ENCODE results near the gene MYEOV.

MYEOV gene

GRCh38 chr11:69300120-69301060, 6.4 kb downstream of the MYEOV start:
- no peak for FAIRE-seq

GRCh38 chr11:69301081-69301454, 7.1 kb downstream of the MYEOV start:
- FAIRE-seq (no peak), DNase-seq (ENCODE audit: extremely low spot score, insufficient read length, low read depth) (no peak)

More at GRCh38 chr11:69300120-69301060, 6.4 kb downstream of the MYEOV start:
- no peak for DNase-seq (ENCODE audit: extremely low spot score, insufficient read length, low read depth)

DNA sequence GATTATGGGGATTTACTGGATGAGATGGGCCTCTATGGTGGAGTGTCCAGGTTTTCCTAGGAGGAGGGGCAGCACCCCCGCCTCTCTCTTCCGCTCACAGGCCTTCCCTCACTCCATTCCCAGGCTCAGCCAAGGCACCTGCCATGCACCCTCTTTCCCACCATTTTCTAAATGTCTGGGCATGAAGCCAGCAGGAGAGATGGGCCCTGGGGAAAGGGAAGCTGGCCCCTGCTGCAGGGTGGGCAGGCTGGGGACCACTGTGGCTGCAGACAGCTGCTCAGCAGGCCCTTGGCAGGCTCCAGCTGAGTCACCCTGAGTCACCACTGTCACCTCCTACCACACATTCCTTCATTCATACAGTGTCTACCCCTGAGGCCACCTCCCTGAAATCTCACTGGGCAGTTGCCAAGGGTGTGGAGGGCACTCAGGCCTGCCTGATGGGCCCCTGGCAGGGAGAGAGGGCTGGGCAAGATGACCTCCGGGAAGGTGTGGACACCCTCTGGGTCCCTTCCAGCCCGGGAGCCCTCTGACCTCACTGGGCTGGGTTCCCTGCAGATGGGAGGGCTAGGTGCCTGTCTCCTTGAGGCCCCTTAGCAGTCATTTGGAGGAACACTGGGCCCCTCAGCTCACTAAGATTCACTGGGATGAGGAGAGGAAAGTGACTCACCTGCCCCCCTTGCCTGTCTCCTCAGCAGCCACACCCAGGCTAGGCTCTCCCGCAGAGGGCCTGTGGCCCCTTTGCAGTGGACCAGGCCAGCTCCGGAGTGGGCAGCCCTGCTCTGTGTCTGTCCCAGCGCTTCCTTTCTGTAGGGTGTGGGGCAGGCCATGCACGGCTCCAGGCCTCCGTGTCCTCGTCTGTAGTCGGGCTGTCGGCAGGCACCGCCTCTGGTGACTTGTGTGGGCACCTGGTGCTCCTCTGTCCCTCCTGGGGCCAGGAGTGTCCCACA, 7.8 kb downstream of the MYEOV start:
- DNase-seq (ENCODE audit: extremely low spot score, insufficient read length, low read depth) (no peak), FAIRE-seq (no peak)

DNA sequence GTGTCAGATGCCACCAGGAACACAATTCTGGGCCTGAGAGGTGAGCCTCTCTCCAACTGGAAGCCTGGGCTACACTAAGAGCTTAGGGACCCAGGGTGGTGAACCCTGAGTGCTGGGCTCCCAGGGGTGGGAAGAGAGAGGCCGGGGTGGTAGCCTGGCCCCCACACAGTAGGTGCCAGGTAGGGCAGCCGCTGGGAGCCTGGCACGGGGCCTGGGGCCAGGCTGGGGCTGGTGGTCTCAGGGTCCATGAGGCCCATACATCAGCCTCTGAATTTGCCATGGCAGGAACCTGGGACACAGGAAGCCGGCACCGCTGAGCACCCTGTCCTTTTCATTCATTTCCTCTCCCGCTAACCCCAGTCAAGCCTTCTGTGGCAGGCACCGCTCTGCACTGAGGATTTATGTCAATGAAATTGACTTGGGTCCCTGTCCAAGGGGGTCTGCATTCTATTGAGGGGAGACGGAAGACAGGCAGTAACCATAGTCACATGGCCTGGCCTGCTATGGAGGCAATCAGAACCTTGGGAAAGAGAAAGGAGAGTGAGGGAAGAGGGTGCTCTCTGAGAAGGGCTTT, 8.6 kb downstream of the MYEOV start:
- FAIRE-seq: no peak

GRCh38 chr11:69303427-69303826, 9.5 kb downstream of the MYEOV start:
- DNase-seq (ENCODE audit: extremely low spot score, insufficient read length, low read depth) (no peak), FAIRE-seq (no peak)

More for the DNA sequence above, 8.6 kb downstream of the MYEOV start:
- DNase-seq (ENCODE audit: extremely low spot score, insufficient read length, low read depth): no peak

GRCh38 chr11:69304258-69304657, 10.3 kb downstream of the MYEOV start:
- FAIRE-seq (no peak), DNase-seq (ENCODE audit: extremely low spot score, insufficient read length, low read depth) (no peak)

GRCh38 chr11:69304686-69305085, 10.7 kb downstream of the MYEOV start:
- no peak for DNase-seq (ENCODE audit: extremely low spot score, insufficient read length, low read depth)

GRCh38 chr11:69305885-69306540, 12.1 kb downstream of the MYEOV start:
- no peak for FAIRE-seq
- DNase-seq (ENCODE audit: extremely low spot score, insufficient read length, low read depth): no peak

More at GRCh38 chr11:69304686-69305085, 10.7 kb downstream of the MYEOV start:
- no peak for FAIRE-seq

DNA sequence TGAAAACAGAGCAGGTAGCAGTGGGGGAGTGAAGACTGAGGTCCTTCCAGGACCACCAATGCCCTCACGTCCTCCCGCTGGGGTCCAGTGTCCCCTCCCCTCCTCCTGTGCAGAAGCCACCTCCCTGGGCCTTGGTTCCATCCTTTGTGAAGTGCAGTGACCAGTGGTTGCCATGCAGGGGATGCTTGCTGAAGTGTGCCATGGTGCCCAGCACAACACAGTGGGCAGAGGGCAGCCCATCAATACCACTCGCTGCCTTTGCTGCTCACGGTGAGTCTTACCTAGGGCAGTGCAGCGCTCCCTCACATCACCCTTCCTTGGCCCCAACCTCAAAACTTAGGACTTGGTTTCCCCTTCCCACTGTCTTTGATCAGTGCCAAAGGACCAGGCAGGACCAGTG, 12.9 kb downstream of the MYEOV start:
- DNase-seq (ENCODE audit: extremely low spot score, insufficient read length, low read depth): no peak
- no peak for FAIRE-seq

GRCh38 chr11:69307421-69307820, 13.5 kb downstream of the MYEOV start:
- FAIRE-seq: no peak
- no peak for DNase-seq (ENCODE audit: extremely low spot score, insufficient read length, low read depth)

- no peak for DNase-seq (ENCODE audit: extremely low spot score, insufficient read length, low read depth)
- no peak for FAIRE-seq
Measured at GRCh38 chr11:69307871-69308431, 14.0 kb downstream of the MYEOV start.

- DNase-seq (ENCODE audit: extremely low spot score, insufficient read length, low read depth) (no peak), FAIRE-seq (no peak)
Measured at GRCh38 chr11:69308491-69308911, 14.5 kb downstream of the MYEOV start.

DNA sequence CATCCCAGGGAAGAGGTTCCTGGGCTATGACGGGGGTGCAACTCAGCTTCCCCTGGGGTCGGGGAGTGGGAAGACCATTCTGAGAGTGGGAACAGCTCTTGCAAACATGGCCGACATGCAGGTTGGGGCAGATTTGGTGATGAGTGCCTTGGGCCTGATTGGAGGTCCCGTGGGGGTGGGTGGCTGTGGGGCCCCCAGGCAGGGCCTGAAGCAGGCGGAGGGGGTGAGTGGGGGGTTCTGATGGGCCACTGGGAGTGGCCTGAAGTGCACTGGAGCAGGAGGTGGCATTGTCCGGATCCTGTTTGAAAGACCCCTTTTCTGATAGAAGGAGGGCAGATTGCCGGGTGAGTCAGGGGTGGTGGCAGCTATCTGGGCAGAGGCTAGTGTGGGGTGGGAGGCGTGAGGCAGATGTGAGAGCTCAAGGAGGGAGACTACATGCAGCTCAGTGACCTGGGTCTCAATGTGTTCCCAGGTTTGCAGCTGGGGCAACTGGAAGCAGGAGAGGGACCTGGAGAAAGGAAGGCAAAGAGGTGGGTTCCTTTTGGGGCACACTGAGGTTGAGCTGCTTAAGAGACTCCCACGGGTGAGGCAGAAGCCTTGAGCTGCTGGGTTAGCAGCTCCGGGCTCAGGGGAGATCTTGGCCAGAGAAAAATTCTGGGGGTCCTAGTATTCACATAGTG, 15.1 kb downstream of the MYEOV start:
- DNase-seq (ENCODE audit: extremely low spot score, insufficient read length, low read depth): no peak

DNA sequence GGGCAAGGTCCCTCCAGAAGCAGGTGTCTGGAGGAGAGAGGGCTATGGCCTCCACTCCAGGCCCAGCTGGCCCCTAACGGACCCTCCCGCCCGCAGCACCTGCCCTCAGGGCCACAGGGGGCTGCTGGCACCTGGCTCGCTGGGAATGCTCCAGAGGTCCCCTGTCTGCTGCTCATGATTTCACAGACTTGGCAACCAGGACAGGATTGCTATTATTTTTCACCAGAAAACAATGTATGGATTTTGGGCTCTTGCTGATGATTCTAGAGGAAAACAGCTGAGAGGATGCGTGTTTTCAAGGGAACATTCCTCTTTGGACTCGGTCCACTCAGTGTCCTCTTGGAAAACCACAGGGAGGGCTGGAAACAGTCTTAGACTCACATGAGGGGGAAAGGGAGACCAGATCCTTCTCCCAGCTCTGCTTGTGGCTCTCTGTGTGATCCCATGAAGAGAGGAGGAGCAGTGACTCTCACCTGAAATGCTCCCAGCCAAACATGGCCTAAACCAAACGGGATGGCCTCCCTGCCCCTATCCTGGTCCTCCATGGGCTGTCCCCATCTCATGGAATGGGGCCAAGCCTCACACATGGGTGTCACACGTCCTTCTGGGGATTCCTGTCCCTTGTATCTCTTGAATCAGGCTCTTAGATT, 15.8 kb downstream of the MYEOV start:
- no peak for FAIRE-seq

More for the DNA sequence above, 15.1 kb downstream of the MYEOV start:
- no peak for FAIRE-seq

GRCh38 chr11:69310351-69310750, 16.4 kb downstream of the MYEOV start:
- no peak for FAIRE-seq

More for the DNA sequence above, 15.8 kb downstream of the MYEOV start:
- no peak for DNase-seq (ENCODE audit: extremely low spot score, insufficient read length, low read depth)

DNA sequence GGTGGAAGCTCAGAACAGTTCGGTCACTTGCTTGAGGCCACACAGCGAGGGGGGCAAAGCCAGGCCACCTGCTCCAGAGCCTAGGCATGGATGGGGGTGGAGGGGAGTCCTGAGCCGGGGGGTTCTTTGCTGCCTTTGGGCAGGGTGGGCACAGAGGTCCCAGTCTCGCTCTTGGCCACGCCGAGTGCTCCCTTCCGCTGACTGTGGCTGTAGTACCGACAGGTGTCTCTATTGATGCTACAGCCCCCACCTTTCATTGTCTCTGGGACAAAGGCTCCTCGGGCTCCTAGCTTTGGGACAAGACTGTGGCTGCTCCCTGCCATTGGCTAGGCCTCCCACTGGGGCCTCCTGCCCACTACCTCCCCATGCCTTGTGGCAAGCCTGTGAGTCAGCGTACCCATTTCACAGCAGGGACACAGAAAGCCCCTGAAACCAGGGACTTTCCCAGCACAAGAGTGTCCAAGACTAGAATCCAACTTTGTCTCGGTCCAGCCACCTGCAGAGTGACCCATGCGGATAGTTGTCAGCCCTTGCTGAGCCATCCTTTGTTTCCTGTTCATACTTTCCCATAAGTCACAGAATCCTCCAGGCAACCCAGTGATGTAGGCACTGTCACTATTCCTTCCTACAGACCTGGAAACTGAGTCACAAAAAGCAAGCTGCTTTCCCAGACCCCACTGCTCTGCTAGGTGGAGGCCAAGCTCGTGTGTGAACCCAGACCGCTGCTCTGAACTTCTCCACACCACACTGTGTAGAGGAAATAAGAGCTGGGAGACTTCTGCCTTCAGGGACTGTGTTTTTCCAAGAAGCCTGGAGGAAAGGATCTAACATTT, 17.2 kb downstream of the MYEOV start:
- no peak for DNase-seq (ENCODE audit: extremely low spot score, insufficient read length, low read depth)
- peak; percentile 39 for FAIRE-seq

More at GRCh38 chr11:69310351-69310750, 16.4 kb downstream of the MYEOV start:
- DNase-seq (ENCODE audit: extremely low spot score, insufficient read length, low read depth): no peak

- no peak for DNase-seq (ENCODE audit: extremely low spot score, insufficient read length, low read depth)
- FAIRE-seq: no peak
Measured at GRCh38 chr11:69311767-69312385, 17.9 kb downstream of the MYEOV start.
